Activated T-helper 1 cell treated with anti-CD3 and anti-CD28 coated beads, Interleukin-12 subunit alpha, Interleukin-12 subunit beta, Interleukin-2, Interleukin-4 antibody, amounts not matched to agents 30 ng/mL and 10 ng/mL and 1 ng/mL, durations not matched to agents 14 hours and 24 hours and 36 hours (primary cell): ENCODE measurements around the gene FAM171A1. TPM values are rescaled to one million over a fixed set of nuclear protein-coding genes. Genes with fewer than 3 reads are reported as not detected.
A peak's percentile ranks its signal among the peaks of the same experiment; 100 is the strongest.

Source experiments
- DNase-seq: peaks from one replicate; pipeline ENCODE4 v3.0.0; 2021; ENCODE audit warnings: low spot score
- H3K27ac Mint-ChIP-seq: one replicate; pipeline ENCODE4 v1.8.0; 2021; ENCODE audit warnings: mild to moderate bottlenecking, mixed read lengths
- H3K27me3 Mint-ChIP-seq: one replicate; pipeline ENCODE4 v1.8.0; 2022; ENCODE audit warnings: mild to moderate bottlenecking, moderate library complexity, mixed read lengths; ENCODE audit not compliant: insufficient read depth
- H3K36me3 Mint-ChIP-seq: one replicate; pipeline ENCODE4 v1.8.0; 2021; ENCODE audit warnings: low read depth, mixed read lengths
- H3K4me1 Mint-ChIP-seq: one replicate; pipeline ENCODE4 v1.8.0; 2021; ENCODE audit warnings: low read depth, mixed read lengths
- H3K4me3 Mint-ChIP-seq: one replicate; pipeline ENCODE4 v1.8.0; 2021; ENCODE audit warnings: mild to moderate bottlenecking, moderate library complexity, mixed read lengths
- H3K9me3 Mint-ChIP-seq: one replicate; pipeline ENCODE4 v1.8.0; 2021; ENCODE audit warnings: mixed read lengths
- intact Hi-C: fragments of 100-400 bp; cut with micrococcal nuclease; formaldehyde crosslinking; loops from one replicate; pipeline ENCODE4 v1.15.1; 2024
- total RNA-seq: library from RNA; stranded (reverse); gene quantifications from 2 replicates; pipeline ENCODE4 v1.2.3, GENCODE V29; 2022

The FAM171A1 gene
- total RNA-seq, 1 donor from 2014 or later: 0.96 TPM

DNA sequence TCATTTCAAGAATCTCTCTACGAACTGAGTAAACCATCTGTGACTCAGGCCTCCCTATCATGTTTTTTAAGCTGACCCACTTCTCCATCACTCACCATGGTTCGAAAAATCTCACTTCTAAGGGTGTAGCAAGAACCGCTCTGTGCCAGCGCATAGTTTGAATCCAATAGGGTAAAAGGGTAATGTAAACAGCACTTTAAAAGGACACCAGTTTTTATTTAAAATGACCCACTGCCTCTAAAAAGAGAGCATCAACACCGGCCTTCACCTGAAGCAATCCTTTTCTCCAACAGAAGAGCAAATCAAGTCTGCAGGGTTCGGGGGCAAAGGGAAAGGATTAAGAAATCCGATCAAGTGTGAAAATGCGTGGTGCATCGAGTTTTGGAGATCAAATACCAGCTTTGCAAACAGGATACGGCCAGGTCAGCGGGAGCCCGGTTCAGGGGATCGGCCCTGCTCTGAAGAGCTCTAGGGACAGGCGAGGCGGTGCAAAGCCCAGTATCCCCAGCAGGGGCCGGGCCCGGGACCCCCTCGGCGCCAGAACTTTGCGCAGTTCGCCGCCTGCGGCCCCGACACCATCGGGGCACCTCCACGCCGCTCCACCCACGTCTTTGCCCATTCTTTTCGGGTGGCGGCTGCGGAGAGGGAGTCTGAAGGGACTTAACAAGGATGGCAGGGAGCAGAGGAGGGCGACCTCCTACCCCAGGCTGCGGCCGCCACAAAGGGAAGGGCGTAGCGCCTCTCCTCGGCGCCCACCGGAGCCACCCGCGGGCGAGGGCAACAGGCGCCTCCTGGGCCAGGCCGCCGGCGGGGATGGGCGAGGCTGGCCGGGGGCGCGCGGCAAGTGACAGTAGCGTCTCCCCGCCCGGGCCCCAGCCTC is 203.4 kb downstream of the FAM171A1 start:
- intact Hi-C loops: loop anchor here (1.0 to 10.0 kb wide), 8 partner anchors 26 to 1649 kb away; partner anchors contain the start of genes MEIG1, RPP38, RSU1 and SUV39H2
- Mint-ChIP-seq H3K27me3 (peaks cover 5% of the 10 kb centered on the region), H3K9me3 (no peaks in the 10 kb centered on the region), H3K4me3 (peak overlapping the region; percentile 90), H3K4me1 (peaks cover 53% of the 10 kb centered on the region), H3K36me3 (no peaks in the 10 kb centered on the region), H3K27ac (peak overlapping the region; percentile 80)
- DNase-seq: peak; percentile 34

DNA sequence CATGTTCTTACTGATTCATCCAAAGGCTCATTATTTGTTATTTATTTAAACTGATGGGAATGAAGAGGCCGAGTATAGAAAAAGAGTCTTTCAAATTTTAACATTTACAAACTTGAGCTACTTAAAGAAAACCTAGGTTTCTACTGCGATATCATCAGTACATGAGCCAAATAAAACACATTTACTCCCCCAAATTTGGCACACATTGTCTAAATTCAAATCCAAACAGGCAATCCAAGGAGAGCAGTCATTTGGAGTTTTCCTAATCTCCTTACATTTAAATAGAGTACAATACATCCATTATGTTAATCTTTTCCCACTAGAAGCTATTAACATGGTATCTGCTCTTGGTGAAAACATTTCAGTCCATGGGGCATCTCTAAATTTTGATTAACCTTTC is 204.8 kb downstream of the FAM171A1 start:
- Mint-ChIP-seq H3K9me3 (no peaks in the 10 kb centered on the region), H3K4me3 (peak overlapping the region; percentile 90), H3K36me3 (no peaks in the 10 kb centered on the region), H3K27me3 (peaks cover 5% of the 10 kb centered on the region), H3K27ac (no peak overlapping the region), H3K4me1 (peaks cover 48% of the 10 kb centered on the region)
- intact Hi-C loops: loop anchor here (10.0 kb wide), 1 partner anchor 642 kb away; no protein-coding TSS in a partner anchor
- no peak for DNase-seq

DNA sequence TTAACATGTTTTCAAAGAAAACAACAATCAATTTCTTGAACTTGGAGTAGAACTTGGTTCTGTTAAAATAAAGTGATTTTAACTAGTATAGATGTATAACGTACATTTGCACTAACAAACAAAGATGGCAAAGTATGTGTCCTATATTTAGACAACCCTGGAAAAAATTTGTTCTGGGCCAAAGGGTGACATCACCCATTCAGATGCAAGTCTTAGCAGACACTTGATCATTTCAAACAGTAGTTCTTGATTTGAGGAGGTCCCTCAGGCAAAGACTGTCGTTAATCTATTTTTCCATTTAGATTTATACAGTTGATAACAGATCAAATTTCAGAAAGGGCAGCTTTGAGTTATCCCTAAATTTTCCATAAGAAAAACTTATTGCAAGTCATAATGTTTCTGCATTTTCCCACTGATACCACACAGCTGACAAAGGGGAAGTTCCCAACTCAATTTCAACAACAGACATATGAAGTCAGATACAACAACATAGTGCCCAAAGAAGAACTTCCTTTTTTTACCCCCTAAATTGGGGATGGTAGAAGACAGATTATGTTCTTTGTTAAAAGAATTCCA is 207.7 kb downstream of the FAM171A1 start:
- Mint-ChIP-seq H3K36me3 (no peaks in the 10 kb centered on the region), H3K9me3 (no peaks in the 10 kb centered on the region), H3K27ac (no peak overlapping the region), H3K4me3 (no peak overlapping the region), H3K27me3 (peaks cover 5% of the 10 kb centered on the region), H3K4me1 (peaks cover 26% of the 10 kb centered on the region)
- intact Hi-C loops: loop anchor here (10.0 kb wide), 1 partner anchor 639 kb away; no protein-coding TSS in a partner anchor
- no peak for DNase-seq

Other genes starting within 250 kb of the FAM171A1 start
- 9.4 and 9.8 TPM in 2 replicates for gene NMT2, start 202.6 kb downstream of the FAM171A1 start, total RNA-seq